ENCODE results near the gene TAGLN2.
A peak's percentile ranks its signal among the peaks of the same experiment; 100 is the strongest.

- TF ChIP-seq POLR2AphosphoS5 (IDR thresholded peaks at IDR 0.05) = no peak
- TF ChIP-seq CTCF (IDR thresholded peaks at IDR 0.05) = peak in 1 of 4 experiments; percentile 25
- TF ChIP-seq POLR2A (IDR thresholded peaks at IDR 0.05) = no peak
These were observed 32.4 kb downstream of the TAGLN2 start for GRCh38 chr1:159892944-159893343.

Data from prostate gland (tissue), 2 donors.